H9 (cell line): ENCODE results near the gene BRI3. TPM values are rescaled to one million over a fixed set of nuclear protein-coding genes. Genes with fewer than 3 reads are reported as not detected.
A peak's percentile ranks its signal among the peaks of the same experiment; 100 is the strongest.

Experiments
- DNase-seq: peaks from one replicate; pipeline ENCODE4 v3.0.0-alpha.2; 2017
- H2AFZ ChIP-seq: one replicate; pipeline ENCODE4 v1.6.1; 2013; ENCODE audit warnings: mild to moderate bottlenecking, low read length, control low read depth, moderate library complexity
- H2AK5ac ChIP-seq: 2 replicates; pipeline ENCODE4 v1.6.1; 2013; ENCODE audit warnings: low read length, control low read depth, mixed read lengths; ENCODE audit not compliant: insufficient read length
- H2BK120ac ChIP-seq: one replicate; pipeline ENCODE4 v1.6.1; 2013; ENCODE audit warnings: low read depth, mild to moderate bottlenecking, low read length, control low read depth, inconsistent platforms; ENCODE audit not compliant: poor library complexity, severe bottlenecking
- H2BK12ac ChIP-seq: 2 replicates; pipeline ENCODE4 v1.6.1; 2013; ENCODE audit warnings: low read length, control low read depth, mixed read lengths, low read depth; ENCODE audit not compliant: insufficient read length
- H2BK15ac ChIP-seq: 2 replicates; pipeline ENCODE4 v1.6.1; 2013; ENCODE audit warnings: low read depth, low read length, control low read depth
- H2BK20ac ChIP-seq: one replicate; pipeline ENCODE4 v1.6.1; 2013; ENCODE audit warnings: low read depth, mild to moderate bottlenecking, low read length, control low read depth, inconsistent platforms; ENCODE audit not compliant: poor library complexity, severe bottlenecking
- H2BK5ac ChIP-seq: 2 replicates; pipeline ENCODE4 v1.6.1; 2013; ENCODE audit warnings: low read length, control low read depth, mixed read lengths; ENCODE audit not compliant: insufficient read length
- H3K14ac ChIP-seq: 2 replicates; pipeline ENCODE4 v1.6.1; 2013; ENCODE audit warnings: low read length, control low read depth; ENCODE audit not compliant: insufficient read depth
- H3K18ac ChIP-seq: 2 replicates; pipeline ENCODE4 v1.6.1; 2013; ENCODE audit warnings: low read depth, mild to moderate bottlenecking, mixed read lengths, low read length, control low read depth; ENCODE audit not compliant: insufficient read length
- H3K23ac ChIP-seq: 2 replicates; pipeline ENCODE4 v1.6.1; 2013; ENCODE audit warnings: low read length, control low read depth, mixed read lengths, low read depth; ENCODE audit not compliant: insufficient read length
- H3K23me2 ChIP-seq: 2 replicates; pipeline ENCODE4 v1.6.1; 2013; ENCODE audit warnings: low read depth, mild to moderate bottlenecking, mixed read lengths, low read length, control low read depth; ENCODE audit not compliant: insufficient read length, poor library complexity, severe bottlenecking
- H3K27ac ChIP-seq: 2 replicates; pipeline ENCODE4 v1.5.1; 2013; ENCODE audit warnings: low read length, control low read depth, mixed read lengths, low read depth; ENCODE audit not compliant: insufficient read length
- H3K27me3 ChIP-seq: 2 replicates; pipeline ENCODE4 v1.6.1; 2013; ENCODE audit warnings: low read length, control low read depth, inconsistent platforms; ENCODE audit not compliant: insufficient read depth
- H3K4ac ChIP-seq: 2 replicates; pipeline ENCODE4 v1.6.1; 2013; ENCODE audit warnings: low read depth, mild to moderate bottlenecking, control low read depth, inconsistent platforms, low read length, moderate library complexity
- H3K4me1 ChIP-seq: 2 replicates; pipeline ENCODE4 v1.6.1; 2013; ENCODE audit warnings: low read length, control low read depth, inconsistent platforms; ENCODE audit not compliant: insufficient read depth
- H3K4me2 ChIP-seq: 2 replicates; pipeline ENCODE4 v1.6.1; 2013; ENCODE audit warnings: low read length, control low read depth, mixed read lengths; ENCODE audit not compliant: insufficient read length, insufficient read depth
- H3K56ac ChIP-seq: 2 replicates; pipeline ENCODE4 v1.6.1; 2013; ENCODE audit warnings: low read depth, mild to moderate bottlenecking, mixed read lengths, low read length, control low read depth; ENCODE audit not compliant: insufficient read length
- H3K79me1 ChIP-seq: 2 replicates; pipeline ENCODE4 v1.6.1; 2013; ENCODE audit warnings: low read depth, mild to moderate bottlenecking, moderate library complexity, low read length, control low read depth, inconsistent platforms; ENCODE audit not compliant: insufficient read depth, poor library complexity, severe bottlenecking
- H3K79me2 ChIP-seq: 2 replicates; pipeline ENCODE4 v1.6.1; 2013; ENCODE audit warnings: low read length, control low read depth, inconsistent platforms; ENCODE audit not compliant: insufficient read depth
- H3K9ac ChIP-seq: 2 replicates; pipeline ENCODE4 v1.6.1; 2013; ENCODE audit warnings: low read length, control low read depth, mixed read lengths; ENCODE audit not compliant: insufficient read length; ENCODE audit errors: extremely low read depth
- H3K9me3 ChIP-seq: one replicate; pipeline ENCODE4 v1.6.1; 2013; ENCODE audit warnings: low read depth, low read length, inconsistent platforms; ENCODE audit not compliant: control insufficient read depth
- H3T11ph ChIP-seq: one replicate; pipeline ENCODE4 v1.6.1; 2013; ENCODE audit warnings: mild to moderate bottlenecking, low read length, control low read depth, inconsistent platforms
- H4K20me1 ChIP-seq: one replicate; pipeline ENCODE4 v1.6.1; 2013; ENCODE audit not compliant: control insufficient read depth, insufficient read length, insufficient read depth
- H4K5ac ChIP-seq: 2 replicates; pipeline ENCODE4 v1.6.1; 2013; ENCODE audit warnings: low read depth, mild to moderate bottlenecking, mixed read lengths, low read length, control low read depth; ENCODE audit not compliant: insufficient read length
- H4K8ac ChIP-seq: replicated peaks from 2 replicates; pipeline ENCODE4 v1.6.1; 2013; ENCODE audit warnings: low read length, control low read depth, mixed read lengths, low read depth; ENCODE audit not compliant: insufficient read length
- H4K91ac ChIP-seq: 2 replicates; pipeline ENCODE4 v1.6.1; 2013; ENCODE audit warnings: low read depth, mild to moderate bottlenecking, moderate library complexity, mixed read lengths, low read length, control low read depth; ENCODE audit not compliant: insufficient read length
- H3K27ac Mint-ChIP-seq, 3 experiments: 2 replicates in 2 of 3; 3 replicates in 1 of 3; pipeline ENCODE4 v1.8.0; 2020 to 2021; ENCODE audit warnings: mixed read lengths in 3 of 3, mild to moderate bottlenecking in 1 of 3, moderate library complexity in 1 of 3
- H3K27me3 Mint-ChIP-seq: 2 replicates; pipeline ENCODE4 v1.8.0; 2021; ENCODE audit warnings: low read depth, mild to moderate bottlenecking, moderate library complexity, mixed read lengths
- H3K36me3 Mint-ChIP-seq, 3 experiments: 2 replicates in 2 of 3; 3 replicates in 1 of 3; pipeline ENCODE4 v1.8.0; 2020 to 2021; ENCODE audit warnings: low read depth in 3 of 3, mixed read lengths in 3 of 3; ENCODE audit not compliant: insufficient read depth in 1 of 3
- H3K4me1 Mint-ChIP-seq, 2 experiments: 2 replicates each; pipeline ENCODE4 v1.8.0; 2020; ENCODE audit warnings: mixed read lengths in 2 of 2
- H3K4me3 Mint-ChIP-seq, 2 experiments: 2 replicates in 1 of 2; 3 replicates in 1 of 2; pipeline ENCODE4 v1.8.0; 2020 to 2021; ENCODE audit warnings: mild to moderate bottlenecking in 2 of 2, mixed read lengths in 2 of 2, moderate library complexity in 1 of 2
- H3K9me3 Mint-ChIP-seq, 2 experiments: 2 replicates in 1 of 2; 3 replicates in 1 of 2; pipeline ENCODE4 v1.8.0; 2020; ENCODE audit warnings: mild to moderate bottlenecking in 2 of 2, mixed read lengths in 2 of 2, moderate library complexity in 1 of 2
- CTCF ChIP-seq: fragments of 200-600 bp; sonication (generic); conservative IDR thresholded peaks from 3 replicates; pipeline ENCODE4 v1.8.0; 2021; ENCODE audit warnings: antibody characterized with exemption, mild to moderate bottlenecking
- WGBS: extraction: QIAGEN DNeasy Blood & Tissue Kit; methylation state at CpG from one replicate; pipeline ENCODE4 v1.1.7; 2013; ENCODE audit warnings: missing lambda C conversion rate, low lambda C conversion rate, mixed read lengths; ENCODE audit not compliant: insufficient read length; ENCODE audit errors: extremely low coverage; 5-methylcytosine and 5-hydroxymethylcytosine counted together
- total RNA-seq: library from RNA; stranded (reverse); gene quantifications from 2 replicates; pipeline ENCODE4 v1.2.1, GENCODE V29; 2021

Gene BRI3
- total RNA-seq, 1 experiment from 2014 or later = 102 TPM

GRCh38 chr7:98284335-98285036, 3.0 kb downstream of the BRI3 start:
- H4K91ac ChIP-seq = no peak overlapping the region
- peak overlapping the region in 1 of 2 experiments; percentile 17; a peak in 2 of 5 replicates for H3K4me3 Mint-ChIP-seq
- H2BK120ac ChIP-seq = no peak overlapping the region
- H3K36me3 Mint-ChIP-seq = peaks cover 6 to 18% (median 17%) of the 10 kb centered on the region in 3 experiments
- H3T11ph ChIP-seq = no peak overlapping the region
- H4K8ac ChIP-seq = no peak overlapping the region
- H2AK5ac ChIP-seq = no peak overlapping the region
- no peaks in the 10 kb centered on the region for H3K9me3 ChIP-seq
- H2BK20ac ChIP-seq = no peak overlapping the region
- peaks cover 30 to 37% of the 10 kb centered on the region in 2 experiments for H3K4me1 Mint-ChIP-seq
- H3K56ac ChIP-seq = no peak overlapping the region
- no peak overlapping the region; the same call in 1 of the 2 replicates for H3K14ac ChIP-seq
- no peak overlapping the region for H2AFZ ChIP-seq
- H3K23ac ChIP-seq = no peak overlapping the region
- H3K9me3 Mint-ChIP-seq = no peaks in the 10 kb centered on the region
- H2BK5ac ChIP-seq = no peak overlapping the region
- no CpG with 5 or more reads among the region's 20 CpGs for WGBS
- H2BK15ac ChIP-seq = no peak overlapping the region
- H3K9ac ChIP-seq = no peak overlapping the region
- no peaks in the 10 kb centered on the region; the same call in 1 of the 2 replicates for H3K27me3 Mint-ChIP-seq
- H3K23me2 ChIP-seq = peaks cover 11% of the 10 kb centered on the region
- H3K27me3 ChIP-seq = no peaks in the 10 kb centered on the region
- peak overlapping the region in 1 of 3 experiments; percentile 96; a peak in 2 of 7 replicates for H3K27ac Mint-ChIP-seq
- H4K5ac ChIP-seq = no peak overlapping the region
- no peak overlapping the region for H3K27ac ChIP-seq
- peaks cover 6% of the 10 kb centered on the region for H3K79me1 ChIP-seq
- H4K20me1 ChIP-seq = no peaks in the 10 kb centered on the region
- no peak overlapping the region for H2BK12ac ChIP-seq
- H3K4me1 ChIP-seq = no peaks in the 10 kb centered on the region; the same call in 1 of the 2 replicates
- H3K4ac ChIP-seq = no peak overlapping the region
- no peak overlapping the region for H3K4me2 ChIP-seq
- TF ChIP-seq CTCF = no peak
- DNase-seq = peak; percentile 43
- H3K79me2 ChIP-seq = peaks cover 2% of the 10 kb centered on the region; the same call in 1 of the 2 replicates
- no peak overlapping the region for H3K18ac ChIP-seq
